ENCODE measurements around the gene RBM26.

Gene RBM26

GRCh38 chr13:79379274-79379673 is 26.8 kb downstream of the RBM26 start:
- TF ChIP-seq CTCF (IDR thresholded peaks at IDR 0.05): no peak
- TF ChIP-seq ZFX (IDR thresholded peaks at IDR 0.05; ENCODE audit: borderline replicate concordance): no peak

GRCh38 chr13:79376843-79377242 is 29.2 kb downstream of the RBM26 start:
- no peak for TF ChIP-seq ZFX (IDR thresholded peaks at IDR 0.05; ENCODE audit: borderline replicate concordance)
- TF ChIP-seq CTCF (IDR thresholded peaks at IDR 0.05): no peak
- H3K27ac ChIP-seq: no peak overlapping the region

More at GRCh38 chr13:79379274-79379673, 26.8 kb downstream of the RBM26 start:
- no peak overlapping the region for H3K27ac ChIP-seq

GRCh38 chr13:79374578-79374977 is 31.5 kb downstream of the RBM26 start:
- H3K27ac ChIP-seq: no peak overlapping the region
- TF ChIP-seq CTCF (IDR thresholded peaks at IDR 0.05) (no peak), ZFX (IDR thresholded peaks at IDR 0.05; ENCODE audit: borderline replicate concordance) (no peak)

GRCh38 chr13:79373916-79374315 is 32.1 kb downstream of the RBM26 start:
- no peak overlapping the region for H3K27ac ChIP-seq
- TF ChIP-seq ZFX (IDR thresholded peaks at IDR 0.05; ENCODE audit: borderline replicate concordance) (no peak), CTCF (IDR thresholded peaks at IDR 0.05) (no peak)

- H3K27ac ChIP-seq: no peak overlapping the region
- TF ChIP-seq ZFX (IDR thresholded peaks at IDR 0.05; ENCODE audit: borderline replicate concordance) (no peak), CTCF (IDR thresholded peaks at IDR 0.05) (no peak)
Measured at GRCh38 chr13:79369226-79369625, 36.8 kb downstream of the RBM26 start.

DNA sequence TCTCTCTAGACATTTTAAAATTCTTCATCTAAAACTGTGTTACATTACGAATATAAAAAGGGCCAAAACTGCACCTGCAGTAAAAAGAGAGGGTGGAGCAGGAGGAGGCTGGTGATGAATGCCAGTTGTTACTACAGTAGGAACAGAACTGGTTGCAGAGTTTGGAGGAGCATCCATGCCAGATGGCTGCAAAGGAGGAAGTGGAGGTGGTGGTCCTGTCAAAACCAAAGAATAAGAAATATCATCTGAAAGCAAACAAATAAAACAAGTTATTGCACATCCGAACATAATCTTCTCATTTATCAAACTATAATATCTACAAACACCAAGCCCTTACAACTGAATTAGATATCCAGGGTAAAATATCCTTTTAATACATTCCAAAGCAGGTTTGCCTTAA is 40.1 kb downstream of the RBM26 start:
- H3K27ac ChIP-seq: no peak overlapping the region
- TF ChIP-seq CTCF (IDR thresholded peaks at IDR 0.05): no peak
- TF ChIP-seq ZFX (IDR thresholded peaks at IDR 0.05; ENCODE audit: borderline replicate concordance): no peak

DNA sequence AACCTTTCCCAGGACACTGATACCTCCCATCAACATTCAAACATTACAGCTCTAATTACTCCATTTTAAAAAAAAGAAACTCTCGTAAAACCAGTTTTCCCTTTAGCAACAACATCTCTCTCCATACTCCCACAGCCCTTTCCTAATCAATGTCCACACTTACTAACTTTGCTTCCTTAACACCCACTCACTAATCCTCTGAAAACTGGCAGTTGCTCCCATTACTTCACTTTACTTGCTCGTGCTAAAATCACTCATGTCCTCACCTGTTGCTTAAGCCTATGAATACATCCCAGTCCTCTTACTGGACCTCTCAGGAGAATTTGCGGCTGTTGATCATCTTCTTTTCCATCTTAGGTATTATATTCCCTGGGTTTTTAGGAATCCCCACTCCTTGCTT is 44.8 kb downstream of the RBM26 start:
- TF ChIP-seq CTCF (IDR thresholded peaks at IDR 0.05): no peak
- TF ChIP-seq ZFX (IDR thresholded peaks at IDR 0.05; ENCODE audit: borderline replicate concordance): no peak
- H3K27ac ChIP-seq: no peak overlapping the region
